ENCODE results near the gene PSMD8. TPM values are rescaled to one million over a fixed set of nuclear protein-coding genes. Genes with fewer than 3 reads are reported as not detected.
"Not testable (repeated sequence)": the region's sequence is repeated elsewhere in the genome, so short reads cannot be mapped to it uniquely, and the experiment has no call there.

PSMD8 gene
- total and polyA plus RNA-seq, 9 donors, result 124 to 150 (median 141) TPM

GRCh38 chr19:38409631-38410133, 35.3 kb downstream of the PSMD8 start:
- Histone ChIP-seq H3K4me1 (ENCODE audit: control insufficient read depth, insufficient read depth, low read length) (peaks cover 14% of the 10 kb centered on the region), H3K27ac (ENCODE audit: low read length) (no peak overlapping the region), H3K36me3 (ENCODE audit: control insufficient read depth, insufficient read depth, low read length) (peaks cover 20% of the 10 kb centered on the region), H3K4me3 (ENCODE audit: low read length) (no peak overlapping the region), H3K27me3 (ENCODE audit: control insufficient read depth, insufficient read depth, low read length) (no peaks in the 10 kb centered on the region), H3K9me3 (replicated peaks; ENCODE audit: control insufficient read depth, low read depth, low read length) (no peaks in the 10 kb centered on the region)
- DNase-seq, result peak; percentile 88
- WGBS (ENCODE audit: insufficient coverage), result 30% methylated on average over 6 of the region's 7 CpGs

GRCh38 chr19:38410407-38410806, 36.0 kb downstream of the PSMD8 start:
- H3K9me3 ChIP-seq (replicated peaks; ENCODE audit: control insufficient read depth, low read depth, low read length); DNase-seq; H3K4me3 ChIP-seq (ENCODE audit: low read length); H3K27me3 ChIP-seq (ENCODE audit: control insufficient read depth, insufficient read depth, low read length); H3K27ac ChIP-seq (ENCODE audit: low read length): not testable (repeated sequence)
- Histone ChIP-seq H3K4me1 (ENCODE audit: control insufficient read depth, insufficient read depth, low read length) (peaks cover 14% of the 10 kb centered on the region), H3K36me3 (ENCODE audit: control insufficient read depth, insufficient read depth, low read length) (peaks cover 13% of the 10 kb centered on the region)
- WGBS (ENCODE audit: insufficient coverage), result 86% methylated on average over 1 of the region's 6 CpGs

GRCh38 chr19:38411041-38411712, 36.8 kb downstream of the PSMD8 start:
- no peak overlapping the region for H3K4me3 ChIP-seq (ENCODE audit: low read length)
- 71% methylated on average over 4 of the region's 13 CpGs for WGBS (ENCODE audit: insufficient coverage)
- H3K36me3 ChIP-seq (ENCODE audit: control insufficient read depth, insufficient read depth, low read length), result peaks cover 8% of the 10 kb centered on the region
- H3K27ac ChIP-seq (ENCODE audit: low read length), result no peak overlapping the region
- H3K9me3 ChIP-seq (replicated peaks; ENCODE audit: control insufficient read depth, low read depth, low read length), result no peaks in the 10 kb centered on the region
- no peak for DNase-seq
- H3K27me3 ChIP-seq (ENCODE audit: control insufficient read depth, insufficient read depth, low read length), result no peaks in the 10 kb centered on the region
- H3K4me1 ChIP-seq (ENCODE audit: control insufficient read depth, insufficient read depth, low read length), result peaks cover 14% of the 10 kb centered on the region

GRCh38 chr19:38411898-38412297, 37.5 kb downstream of the PSMD8 start:
- not testable (repeated sequence) for DNase-seq; H3K27me3 ChIP-seq (ENCODE audit: control insufficient read depth, insufficient read depth, low read length); H3K9me3 ChIP-seq (replicated peaks; ENCODE audit: control insufficient read depth, low read depth, low read length); H3K36me3 ChIP-seq (ENCODE audit: control insufficient read depth, insufficient read depth, low read length); H3K27ac ChIP-seq (ENCODE audit: low read length); H3K4me3 ChIP-seq (ENCODE audit: low read length)
- peaks cover 14% of the 10 kb centered on the region for H3K4me1 ChIP-seq (ENCODE audit: control insufficient read depth, insufficient read depth, low read length)
- 100% methylated on average over 2 of the region's 5 CpGs for WGBS (ENCODE audit: insufficient coverage)

GRCh38 chr19:38412491-38412890, 38.1 kb downstream of the PSMD8 start:
- 86% methylated on average over 7 of the region's 8 CpGs for WGBS (ENCODE audit: insufficient coverage)
- Histone ChIP-seq H3K27ac (ENCODE audit: low read length) (peak overlapping the region; percentile 31), H3K4me1 (ENCODE audit: control insufficient read depth, insufficient read depth, low read length) (peaks cover 20% of the 10 kb centered on the region), H3K36me3 (ENCODE audit: control insufficient read depth, insufficient read depth, low read length) (peaks cover 5% of the 10 kb centered on the region), H3K9me3 (replicated peaks; ENCODE audit: control insufficient read depth, low read depth, low read length) (no peaks in the 10 kb centered on the region), H3K4me3 (ENCODE audit: low read length) (no peak overlapping the region), H3K27me3 (ENCODE audit: control insufficient read depth, insufficient read depth, low read length) (no peaks in the 10 kb centered on the region)
- DNase-seq, result no peak

GRCh38 chr19:38412961-38413360, 38.6 kb downstream of the PSMD8 start:
- H3K4me1 ChIP-seq (ENCODE audit: control insufficient read depth, insufficient read depth, low read length), result peaks cover 25% of the 10 kb centered on the region
- H3K4me3 ChIP-seq (ENCODE audit: low read length), result no peak overlapping the region
- peak overlapping the region; percentile 31 for H3K27ac ChIP-seq (ENCODE audit: low read length)
- H3K9me3 ChIP-seq (replicated peaks; ENCODE audit: control insufficient read depth, low read depth, low read length), result no peaks in the 10 kb centered on the region
- peaks cover 1% of the 10 kb centered on the region for H3K27me3 ChIP-seq (ENCODE audit: control insufficient read depth, insufficient read depth, low read length)
- DNase-seq, result no peak
- peaks cover 5% of the 10 kb centered on the region for H3K36me3 ChIP-seq (ENCODE audit: control insufficient read depth, insufficient read depth, low read length)
- 73% methylated on average over 2 of the region's 11 CpGs for WGBS (ENCODE audit: insufficient coverage)

- 72% methylated on average over 2 of the region's 6 CpGs for WGBS (ENCODE audit: insufficient coverage)
- Histone ChIP-seq H3K9me3 (replicated peaks; ENCODE audit: control insufficient read depth, low read depth, low read length) (no peaks in the 10 kb centered on the region), H3K27ac (ENCODE audit: low read length) (no peak overlapping the region), H3K27me3 (ENCODE audit: control insufficient read depth, insufficient read depth, low read length) (peaks cover 5% of the 10 kb centered on the region), H3K4me1 (ENCODE audit: control insufficient read depth, insufficient read depth, low read length) (peaks cover 29% of the 10 kb centered on the region), H3K36me3 (ENCODE audit: control insufficient read depth, insufficient read depth, low read length) (peaks cover 5% of the 10 kb centered on the region), H3K4me3 (ENCODE audit: low read length) (no peak overlapping the region)
- no peak for DNase-seq
Measured at GRCh38 chr19:38413416-38413815, 39.0 kb downstream of the PSMD8 start.

- 68% methylated on average over 8 of the region's 8 CpGs for WGBS (ENCODE audit: insufficient coverage)
- Histone ChIP-seq H3K27ac (ENCODE audit: low read length) (no peak overlapping the region), H3K9me3 (replicated peaks; ENCODE audit: control insufficient read depth, low read depth, low read length) (no peaks in the 10 kb centered on the region), H3K4me3 (ENCODE audit: low read length) (no peak overlapping the region), H3K27me3 (ENCODE audit: control insufficient read depth, insufficient read depth, low read length) (peaks cover 11% of the 10 kb centered on the region), H3K4me1 (ENCODE audit: control insufficient read depth, insufficient read depth, low read length) (peaks cover 26% of the 10 kb centered on the region), H3K36me3 (ENCODE audit: control insufficient read depth, insufficient read depth, low read length) (no peaks in the 10 kb centered on the region)
- no peak for DNase-seq
Measured at GRCh38 chr19:38417146-38417543, 42.8 kb downstream of the PSMD8 start.

GRCh38 chr19:38417544-38418506, 43.5 kb downstream of the PSMD8 start:
- 3% methylated on average over 45 of the region's 49 CpGs for WGBS (ENCODE audit: insufficient coverage)
- no peaks in the 10 kb centered on the region for H3K9me3 ChIP-seq (replicated peaks; ENCODE audit: control insufficient read depth, low read depth, low read length)
- H3K27ac ChIP-seq (ENCODE audit: low read length), result no peak overlapping the region
- H3K27me3 ChIP-seq (ENCODE audit: control insufficient read depth, insufficient read depth, low read length), result peaks cover 11% of the 10 kb centered on the region
- H3K4me1 ChIP-seq (ENCODE audit: control insufficient read depth, insufficient read depth, low read length), result peaks cover 22% of the 10 kb centered on the region
- H3K36me3 ChIP-seq (ENCODE audit: control insufficient read depth, insufficient read depth, low read length), result no peaks in the 10 kb centered on the region
- peak overlapping the region; percentile 20 for H3K4me3 ChIP-seq (ENCODE audit: low read length)
- peak; percentile 57 for DNase-seq

GRCh38 chr19:38420935-38421334, 46.6 kb downstream of the PSMD8 start:
- Histone ChIP-seq H3K36me3 (ENCODE audit: control insufficient read depth, insufficient read depth, low read length) (no peaks in the 10 kb centered on the region), H3K27ac (ENCODE audit: low read length) (no peak overlapping the region), H3K9me3 (replicated peaks; ENCODE audit: control insufficient read depth, low read depth, low read length) (no peaks in the 10 kb centered on the region), H3K27me3 (ENCODE audit: control insufficient read depth, insufficient read depth, low read length) (peaks cover 11% of the 10 kb centered on the region), H3K4me1 (ENCODE audit: control insufficient read depth, insufficient read depth, low read length) (peaks cover 15% of the 10 kb centered on the region), H3K4me3 (ENCODE audit: low read length) (no peak overlapping the region)
- 78% methylated on average over 9 of the region's 9 CpGs for WGBS (ENCODE audit: insufficient coverage)
- DNase-seq, result no peak

Data from muscle of leg (tissue), 11 donors.